A549 (cell line): ENCODE measurements around the gene FOXM1. TPM values are rescaled to one million over a fixed set of nuclear protein-coding genes. Genes with fewer than 3 reads are reported as not detected.

Source experiments
- BHLHE40 ChIP-seq: IDR thresholded peaks from 2 replicates; pipeline ENCODE4 v1.6.1; 2012; ENCODE audit warnings: low read depth, low read length, inconsistent platforms
- CBX2 ChIP-seq: fragments of 200-600 bp; sonication (generic); IDR thresholded peaks from 2 replicates; pipeline ENCODE4 v1.6.1; 2016; ENCODE audit warnings: low read depth, mild to moderate bottlenecking, borderline replicate concordance
- CEBPB ChIP-seq, 2 experiments: fragments of >200 bp in 1 of 2; sonication (Bioruptor Twin) in 1 of 2; formaldehyde crosslinking in 1 of 2; IDR thresholded peaks; 2 replicates each; pipeline ENCODE4 v1.6.1; 2012 to 2016
- CHD4 ChIP-seq: fragments of 200-600 bp; sonication (generic); IDR thresholded peaks from 2 replicates; pipeline ENCODE4 v1.6.1; 2016; ENCODE audit warnings: antibody characterized with exemption, mild to moderate bottlenecking, borderline replicate concordance
- EHF ChIP-seq: fragments of 250-450 bp; sonication (Bioruptor Pico); IDR thresholded peaks from 2 replicates; pipeline ENCODE4 v1.5.0; 2020; ENCODE audit warnings: mild to moderate bottlenecking
- EHMT2 ChIP-seq: fragments of 200-600 bp; sonication (generic); IDR thresholded peaks from 2 replicates; pipeline ENCODE4 v1.6.1; 2016; ENCODE audit warnings: antibody characterized with exemption, low read depth, mild to moderate bottlenecking, moderate library complexity
- EP300 ChIP-seq, 2 experiments: fragments of >200 bp; sonication (Bioruptor Twin); formaldehyde crosslinking; IDR thresholded peaks; 2 replicates in 1 of 2; 3 replicates in 1 of 2; pipeline ENCODE4 v1.6.1; 2016 to 2017
- FOSB ChIP-seq: fragments of 250-450 bp; sonication (Bioruptor Pico); IDR thresholded peaks from 2 replicates; pipeline ENCODE4 v1.5.0; 2020; ENCODE audit warnings: mild to moderate bottlenecking, moderate library complexity
- FOSL2 ChIP-seq, 2 experiments: fragments of 450-650 bp in 1 of 2; fragments of >200 bp in 1 of 2; sonication (Bioruptor Twin) in 1 of 2; formaldehyde crosslinking; IDR thresholded peaks; 2 replicates each; pipeline versions ENCODE4 v1.5.0 to v1.6.1; 2016 to 2020; ENCODE audit warnings: mild to moderate bottlenecking in 1 of 2, moderate library complexity in 1 of 2
- FOXS1 ChIP-seq: fragments of 250-450 bp; sonication (Bioruptor Pico); IDR thresholded peaks from 2 replicates; pipeline ENCODE4 v1.5.0; 2020; ENCODE audit warnings: mild to moderate bottlenecking, moderate library complexity
- GATA3 ChIP-seq: IDR thresholded peaks from 2 replicates; pipeline ENCODE4 v1.6.1; 2012; ENCODE audit warnings: borderline replicate concordance
- HEYL ChIP-seq: fragments of 250-450 bp; sonication (Bioruptor Pico); IDR thresholded peaks from 2 replicates; pipeline ENCODE4 v1.8.0; 2021; ENCODE audit warnings: mild to moderate bottlenecking, moderate library complexity
- HOXB5 ChIP-seq: fragments of 250-450 bp; sonication (Bioruptor Pico); IDR thresholded peaks from 2 replicates; pipeline ENCODE4 v1.5.0; 2020; ENCODE audit warnings: mild to moderate bottlenecking, moderate library complexity
- JUN ChIP-seq, 2 experiments: fragments of >200 bp; sonication (Bioruptor Twin); formaldehyde crosslinking; IDR thresholded peaks; 2 replicates in 1 of 2; 3 replicates in 1 of 2; pipeline ENCODE4 v1.6.1; 2016 to 2017
- KDM1A ChIP-seq: fragments of 200-600 bp; sonication (generic); IDR thresholded peaks from 2 replicates; pipeline ENCODE4 v1.6.1; 2016; ENCODE audit warnings: low read depth, mild to moderate bottlenecking
- MAZ ChIP-seq: fragments of 150-350 bp; IDR thresholded peaks from 2 replicates; pipeline ENCODE4 v1.6.1; 2014; ENCODE audit warnings: antibody characterized with exemption, low read depth, low read length, borderline replicate concordance
- NPAS2 ChIP-seq: fragments of 250-450 bp; sonication (Bioruptor Pico); IDR thresholded peaks from 2 replicates; pipeline ENCODE4 v1.8.0; 2022; ENCODE audit warnings: mild to moderate bottlenecking, moderate library complexity, borderline replicate concordance
- POLR2A ChIP-seq: IDR thresholded peaks from 2 replicates; pipeline ENCODE4 v1.6.1; 2012; ENCODE audit warnings: mild to moderate bottlenecking, low read length
- POLR2AphosphoS2 ChIP-seq: conservative IDR thresholded peaks from 2 replicates; pipeline ENCODE4 v1.6.1; 2012; ENCODE audit warnings: low read length, improper control_type of control experiment, inconsistent platforms
- RCOR1 ChIP-seq: fragments of 150-350 bp; IDR thresholded peaks from 2 replicates; pipeline ENCODE4 v1.6.1; 2014; ENCODE audit warnings: antibody characterized with exemption, low read length, low read depth
- RNF2 ChIP-seq: fragments of 200-600 bp; sonication (generic); IDR thresholded peaks from 2 replicates; pipeline ENCODE4 v1.6.1; 2016; ENCODE audit warnings: low read depth, mild to moderate bottlenecking, antibody characterized with exemption, moderate library complexity, borderline replicate concordance
- SMC3 ChIP-seq: fragments of >200 bp; sonication (Bioruptor Twin); formaldehyde crosslinking; IDR thresholded peaks from 3 replicates; pipeline ENCODE4 v1.6.1; 2018; ENCODE audit warnings: inconsistent platforms
- SREBF2 ChIP-seq: fragments of 450-650 bp; IDR thresholded peaks from 2 replicates; pipeline ENCODE4 v1.6.1; 2014; ENCODE audit warnings: mild to moderate bottlenecking, moderate library complexity
- TP53 ChIP-seq: fragments of 250-450 bp; sonication (Bioruptor Pico); IDR thresholded peaks from 2 replicates; pipeline ENCODE4 v1.5.0; 2021; ENCODE audit warnings: mild to moderate bottlenecking, moderate library complexity
- ZFP36 ChIP-seq: fragments of 450-650 bp; IDR thresholded peaks from 2 replicates; pipeline ENCODE4 v1.6.1; 2014; ENCODE audit warnings: borderline replicate concordance; ENCODE audit not compliant: partially characterized antibody
- polyA plus RNA-seq, 4 experiments: library from polyadenylated mRNA; depleted of rRNA in 3 of 4; stranded (reverse); fragments of >200 nt; fragmentation: RNase III in 1 of 4; extraction: RNeasy Plus Mini Kit Qiagen cat#74134 plus additional on column Dnase treatment in 1 of 4; gene quantifications; 2 replicates in 3 of 4; 3 replicates in 1 of 4; pipeline ENCODE4 v1.2.3, GENCODE V29; 2011 to 2017
- TF ChIP-seq, protein P1 (sequence below): IDR thresholded peaks from 2 replicates; pipeline ENCODE4 v1.6.1; 2012
- TF ChIP-seq, protein P2 (sequence below): fragments of >200 bp; sonication (Bioruptor Twin); formaldehyde crosslinking; IDR thresholded peaks from 3 replicates; pipeline ENCODE4 v1.6.1; 2016
- TF ChIP-seq, protein P3 (sequence below): fragments of 250-450 bp; sonication (Bioruptor Pico); IDR thresholded peaks from 2 replicates; pipeline ENCODE4 v1.5.0; 2020; ENCODE audit warnings: low read depth, mild to moderate bottlenecking, moderate library complexity
- TF ChIP-seq, protein P4 (sequence below): fragments of >200 bp; sonication (Bioruptor Twin); formaldehyde crosslinking; IDR thresholded peaks from 2 replicates; pipeline ENCODE4 v1.6.1; 2016

Gene FOXM1
- polyA plus RNA-seq, 2 of the 4 experiments (the other 2 are of a cell fraction): 40.3 to 84.0 TPM

DNA sequence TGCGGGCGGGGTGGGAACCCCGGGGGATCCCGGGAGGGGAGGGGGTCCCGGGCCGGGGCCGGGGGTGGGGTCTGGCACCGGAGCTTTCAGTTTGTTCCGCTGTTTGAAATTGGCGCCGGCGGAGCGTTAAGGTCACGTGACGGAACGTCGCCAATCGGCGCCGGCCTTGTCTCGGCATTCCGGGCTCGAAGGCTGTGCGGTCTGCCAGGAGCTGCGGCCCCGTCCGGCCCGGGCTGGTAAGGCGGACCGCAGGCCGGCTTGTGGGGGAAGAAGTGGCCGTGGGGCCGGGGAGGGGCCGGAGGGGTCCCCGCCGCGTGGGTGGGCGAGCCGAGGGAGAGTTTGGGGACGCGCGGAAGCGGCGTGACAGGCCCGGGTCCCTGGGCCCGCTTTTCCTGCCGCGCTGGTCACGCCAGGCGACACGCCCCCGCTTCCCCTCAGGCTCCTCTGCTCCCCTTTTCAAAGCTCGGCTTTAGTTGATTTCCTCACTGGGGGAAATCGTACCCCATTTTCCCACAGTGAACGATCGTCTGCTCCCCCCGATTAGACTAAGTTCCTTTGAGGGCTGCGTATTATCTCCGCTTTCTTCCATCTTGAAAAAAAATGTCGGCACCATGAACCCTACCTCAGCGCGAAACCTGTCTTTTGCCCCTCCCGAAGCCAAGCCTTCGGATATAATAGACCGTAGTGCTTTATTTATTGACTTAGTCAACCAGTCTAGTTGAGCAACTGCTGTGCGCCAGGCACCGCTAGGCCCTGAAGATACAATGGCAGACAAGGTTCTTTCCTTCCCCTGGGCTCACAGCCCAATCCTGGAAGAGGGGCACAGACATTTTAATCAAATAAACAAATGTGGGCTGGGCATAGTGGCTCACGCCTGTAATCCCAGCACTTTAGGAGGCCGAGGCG, at the start of gene FOXM1, which contains the start of gene RHNO1 (continued):
- TF ChIP-seq, protein P1, sequence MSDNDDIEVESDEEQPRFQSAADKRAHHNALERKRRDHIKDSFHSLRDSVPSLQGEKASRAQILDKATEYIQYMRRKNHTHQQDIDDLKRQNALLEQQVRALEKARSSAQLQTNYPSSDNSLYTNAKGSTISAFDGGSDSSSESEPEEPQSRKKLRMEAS: peak; percentile 51
- TF ChIP-seq SREBF2 (no peak), POLR2A (peak; percentile 70), CHD4 (0 out of 2 replicates have a peak, but pooled peaks have one; percentile 88), FOSL2 (IDR thresholded peaks at IDR 0.05) (no peak), FOSL2 (CRISPR knock-in tag; IDR thresholded peaks at IDR 0.05) (peak; percentile 29; the same call in 1 of the 2 replicates), EHMT2 (no peak), BHLHE40 (no peak), POLR2AphosphoS2 (no peak), MAZ (no peak), HEYL (CRISPR knock-in tag) (no peak), CEBPB (IDR thresholded peaks at IDR 0.05) (peak; percentile 66 to 87), NPAS2 (CRISPR knock-in tag) (no peak), EHF (CRISPR knock-in tag) (no peak), SMC3 (no peak), JUN (IDR thresholded peaks at IDR 0.05) (peak in 1 of 2 experiments; percentile 89; a peak in 2 of 5 replicates), RCOR1 (no peak), GATA3 (no peak), CBX2 (no peak), EP300 (IDR thresholded peaks at IDR 0.05) (no peak), ZFP36 (no peak), RNF2 (no peak), KDM1A (0 out of 2 replicates have a peak, but pooled peaks have one; percentile 68), FOXS1 (no peak), TP53 (no peak), FOSB (CRISPR knock-in tag) (no peak), HOXB5 (no peak)
- TF ChIP-seq, protein P2, sequence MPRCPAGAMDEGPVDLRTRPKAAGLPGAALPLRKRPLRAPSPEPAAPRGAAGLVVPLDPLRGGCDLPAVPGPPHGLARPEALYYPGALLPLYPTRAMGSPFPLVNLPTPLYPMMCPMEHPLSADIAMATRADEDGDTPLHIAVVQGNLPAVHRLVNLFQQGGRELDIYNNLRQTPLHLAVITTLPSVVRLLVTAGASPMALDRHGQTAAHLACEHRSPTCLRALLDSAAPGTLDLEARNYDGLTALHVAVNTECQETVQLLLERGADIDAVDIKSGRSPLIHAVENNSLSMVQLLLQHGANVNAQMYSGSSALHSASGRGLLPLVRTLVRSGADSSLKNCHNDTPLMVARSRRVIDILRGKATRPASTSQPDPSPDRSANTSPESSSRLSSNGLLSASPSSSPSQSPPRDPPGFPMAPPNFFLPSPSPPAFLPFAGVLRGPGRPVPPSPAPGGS: peak; percentile 45; the same call in 2 of the 3 replicates
- TF ChIP-seq, protein P3, sequence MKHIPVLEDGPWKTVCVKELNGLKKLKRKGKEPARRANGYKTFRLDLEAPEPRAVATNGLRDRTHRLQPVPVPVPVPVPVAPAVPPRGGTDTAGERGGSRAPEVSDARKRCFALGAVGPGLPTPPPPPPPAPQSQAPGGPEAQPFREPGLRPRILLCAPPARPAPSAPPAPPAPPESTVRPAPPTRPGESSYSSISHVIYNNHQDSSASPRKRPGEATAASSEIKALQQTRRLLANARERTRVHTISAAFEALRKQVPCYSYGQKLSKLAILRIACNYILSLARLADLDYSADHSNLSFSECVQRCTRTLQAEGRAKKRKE: no peak
- TF ChIP-seq, protein P4, sequence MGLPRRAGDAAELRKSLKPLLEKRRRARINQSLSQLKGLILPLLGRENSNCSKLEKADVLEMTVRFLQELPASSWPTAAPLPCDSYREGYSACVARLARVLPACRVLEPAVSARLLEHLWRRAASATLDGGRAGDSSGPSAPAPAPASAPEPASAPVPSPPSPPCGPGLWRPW: no peak
- TF ChIP-seq, all 56 proteins: peak for 12
